Lung microvascular endothelial cell (primary cell): ENCODE results near the gene ERI3. TPM values are rescaled to one million over a fixed set of nuclear protein-coding genes. Genes with fewer than 3 reads are reported as not detected.

Experiments used
- DNase-seq, 2 donors: peaks; one replicate each; pipeline versions ENCODE4 v3.0.0 to v3.0.0-alpha.2; 2010; ENCODE audit warnings: low read depth in 2 of 2
- total RNA-seq: library from RNA; depleted of rRNA; stranded (reverse); fragments of >200 nt; gene quantifications from 2 replicates; pipeline ENCODE4 v1.2.1, GENCODE V29; 2014

ERI3 gene
- total RNA-seq, 1 donor from 2014 or later, result 31.9 TPM

- DNase-seq, result no peak
Observed at GRCh38 chr1:44263568-44264450, 91.2 kb downstream of the ERI3 start.

GRCh38 chr1:44262816-44263567 is 92.1 kb downstream of the ERI3 start:
- no peak for DNase-seq

GRCh38 chr1:44262414-44262813 is 92.6 kb downstream of the ERI3 start:
- DNase-seq, result no peak

- no peak for DNase-seq
Observed at GRCh38 chr1:44261962-44262361, 93.1 kb downstream of the ERI3 start.

- DNase-seq, result no peak
Observed at GRCh38 chr1:44261171-44261817, 93.8 kb downstream of the ERI3 start.

- no peak for DNase-seq
Observed at GRCh38 chr1:44260792-44261170, 94.3 kb downstream of the ERI3 start.

- DNase-seq, result no peak
Observed at GRCh38 chr1:44259090-44259489, 96.0 kb downstream of the ERI3 start.

GRCh38 chr1:44256762-44257554 is 98.1 kb downstream of the ERI3 start:
- no peak for DNase-seq

- DNase-seq, result no peak
Observed at GRCh38 chr1:44254392-44254910, 100.6 kb downstream of the ERI3 start.

GRCh38 chr1:44251989-44252671 is 102.9 kb downstream of the ERI3 start:
- DNase-seq, result no peak

GRCh38 chr1:44251486-44251885 is 103.6 kb downstream of the ERI3 start:
- DNase-seq, result no peak

- peak in 1 of 2 donors; percentile 37 for DNase-seq
Observed at GRCh38 chr1:44250068-44250781, 104.8 kb downstream of the ERI3 start.

GRCh38 chr1:44249543-44249942 is 105.5 kb downstream of the ERI3 start:
- DNase-seq, result no peak

- DNase-seq, result no peak
Observed at GRCh38 chr1:44246806-44247205, 108.3 kb downstream of the ERI3 start.

- DNase-seq, result no peak
Observed at GRCh38 chr1:44244986-44245385, 110.1 kb downstream of the ERI3 start.

- no peak for DNase-seq
Observed at GRCh38 chr1:44243782-44244495, 111.1 kb downstream of the ERI3 start.

GRCh38 chr1:44242746-44243145 is 112.3 kb downstream of the ERI3 start:
- DNase-seq, result no peak

GRCh38 chr1:44240802-44241671 is 114.0 kb downstream of the ERI3 start:
- DNase-seq, result no peak
